HepG2 (cell line): ENCODE measurements around the gene TBC1D24. TPM values are rescaled to one million over a fixed set of nuclear protein-coding genes. Genes with fewer than 3 reads are reported as not detected.

Experiments used
- ATAC-seq: fragments of 200-7000 bp; cut with Tn5 transposase; 3 replicates; pipeline ENCODE4 v1.9.1; 2020; ENCODE audit warnings: mild to moderate bottlenecking, moderate library complexity
- BruUV-seq: library from RNA; stranded (reverse); fragments of 400-500 nt; replicated peaks from 2 replicates; lab custom pipeline; 2021; lab: Mats Ljungman, UMichigan
- CTCF ChIA-PET: fragments of 300-600 bp; formaldehyde crosslinking; extraction: SDS; loops from one replicate; lab custom pipeline; 2021; ENCODE audit warnings: low total read pairs, inconsistent platforms, low intra/inter-chr PET ratio; lab: Yijun Ruan, JAX
- POLR2A ChIA-PET: fragments of 350-600 bp; sonication (Branson Sonifier 250); formaldehyde crosslinking; loops from one replicate; lab custom pipeline; 2020; ENCODE audit warnings: antibody characterized with exemption, inconsistent platforms; lab: Yijun Ruan, JAX
- DNase-seq: peaks from one replicate; pipeline ENCODE4 v3.0.0-alpha.2; 2015; ENCODE audit warnings: low spot score
- FAIRE-seq: peaks from 3 replicates; lab custom pipeline; 2011; peaks lifted over from hg19 to GRCh38; lab: Jason Lieb, UNC
- H2AFZ ChIP-seq: one replicate; pipeline ENCODE4 v1.6.1; 2011; ENCODE audit warnings: low read length, inconsistent platforms
- H3K27ac ChIP-seq: fragments of 300-600 bp; 3 replicates; pipeline ENCODE4 v1.8.0; 2011; ENCODE audit warnings: mixed run types, mild to moderate bottlenecking, mixed read lengths, low read length, inconsistent platforms; ENCODE audit not compliant: insufficient read depth; ENCODE audit errors: extremely low read length
- H3K27me3 ChIP-seq, 2 experiments: fragments of 200-600 bp in 1 of 2; 2 replicates in 1 of 2; 3 replicates in 1 of 2; pipeline versions ENCODE4 v1.6.0 to v1.8.0; 2011; ENCODE audit warnings: low read length in 2 of 2, mild to moderate bottlenecking in 2 of 2, moderate library complexity in 2 of 2, inconsistent platforms in 1 of 2; ENCODE audit not compliant: insufficient read depth in 2 of 2, control insufficient read depth in 1 of 2
- H3K36me3 ChIP-seq, 2 experiments: fragments of 200-600 bp in 1 of 2; replicated peaks in 1 of 2; 2 replicates in 1 of 2; 3 replicates in 1 of 2; pipeline versions ENCODE4 v1.5.1 to v1.8.0; 2011; ENCODE audit warnings: low read length in 2 of 2, inconsistent platforms in 1 of 2; ENCODE audit not compliant: insufficient read depth in 2 of 2, control insufficient read depth in 1 of 2
- H3K4me1 ChIP-seq: 2 replicates; pipeline ENCODE4 v1.5.1; 2012; ENCODE audit warnings: low read length, inconsistent platforms; ENCODE audit not compliant: insufficient read depth
- H3K4me2 ChIP-seq: 2 replicates; pipeline ENCODE4 v1.6.0; 2011; ENCODE audit warnings: low read depth, low read length, inconsistent platforms
- H3K4me3 ChIP-seq, 3 experiments: fragments of 200-600 bp in 1 of 3; sonication (generic), shearing (Covaris generic) in 1 of 3; replicated peaks in 1 of 3; 2 replicates each; pipeline ENCODE4 v1.5.1; 2011 to 2016; ENCODE audit warnings: low read length in 3 of 3, inconsistent platforms in 2 of 3, low read depth in 2 of 3, mild to moderate bottlenecking in 2 of 3, control low read depth in 1 of 3, mixed read lengths in 1 of 3; ENCODE audit not compliant: insufficient read depth in 1 of 3
- H3K79me2 ChIP-seq: one replicate; pipeline ENCODE4 v1.6.1; 2011; ENCODE audit warnings: low read length, inconsistent platforms; ENCODE audit not compliant: insufficient read depth
- H3K9ac ChIP-seq: 2 replicates; pipeline ENCODE4 v1.6.0; 2011; ENCODE audit warnings: mild to moderate bottlenecking, low read depth, low read length, inconsistent platforms; ENCODE audit not compliant: insufficient read depth
- H3K9me3 ChIP-seq: 2 replicates; pipeline ENCODE4 v1.5.1; 2012; ENCODE audit warnings: mild to moderate bottlenecking, low read length
- H4K20me1 ChIP-seq: 2 replicates; pipeline ENCODE4 v1.6.0; 2011; ENCODE audit warnings: inconsistent platforms, mild to moderate bottlenecking, low read length, moderate library complexity; ENCODE audit not compliant: insufficient read depth
- ATM ChIP-seq: fragments of 450-650 bp; IDR thresholded peaks from 2 replicates; pipeline ENCODE4 v1.7.1; 2017; ENCODE audit warnings: mild to moderate bottlenecking, borderline replicate concordance
- CBX1 ChIP-seq: IDR thresholded peaks from one replicate; pipeline ENCODE4 v1.6.1; 2016; ENCODE audit warnings: antibody characterized with exemption, low read depth
- DNMT1 ChIP-seq: sonication (generic); formaldehyde crosslinking; IDR thresholded peaks from 2 replicates; pipeline ENCODE4 v1.5.1; 2020; ENCODE audit warnings: mild to moderate bottlenecking, missing genetic modification reagents
- HDAC2 ChIP-seq: sonication (generic); formaldehyde crosslinking; IDR thresholded peaks from 2 replicates; pipeline ENCODE4 v1.4.0; 2020; ENCODE audit warnings: missing genetic modification reagents
- MAFG ChIP-seq: sonication (generic); formaldehyde crosslinking; IDR thresholded peaks from 2 replicates; pipeline ENCODE4 v1.5.1; 2020; ENCODE audit warnings: mild to moderate bottlenecking, missing genetic modification reagents
- MXI1 ChIP-seq: IDR thresholded peaks from 3 replicates; pipeline ENCODE4 v1.6.1; 2012; ENCODE audit warnings: low read depth, low read length, inconsistent platforms, borderline replicate concordance
- PRDM10 ChIP-seq: sonication (generic); formaldehyde crosslinking; IDR thresholded peaks from 2 replicates; pipeline ENCODE4 v1.4.0; 2020; ENCODE audit warnings: low read depth, missing genetic modification reagents
- REL ChIP-seq: sonication (generic); formaldehyde crosslinking; conservative IDR thresholded peaks from 2 replicates; pipeline ENCODE4 v1.8.0; 2022; ENCODE audit warnings: mild to moderate bottlenecking, missing genetic modification reagents, moderate library complexity
- SMAD9 ChIP-seq: sonication (generic); formaldehyde crosslinking; IDR thresholded peaks from 2 replicates; pipeline ENCODE4 v1.5.1; 2020; ENCODE audit warnings: mild to moderate bottlenecking, missing genetic modification reagents
- XBP1 ChIP-seq: sonication (generic); formaldehyde crosslinking; IDR thresholded peaks from 2 replicates; pipeline ENCODE4 v1.5.0; 2020; ENCODE audit warnings: missing genetic modification reagents
- ZMAT3 ChIP-seq: sonication (generic); formaldehyde crosslinking; conservative IDR thresholded peaks from 2 replicates; pipeline ENCODE4 v1.7.0; 2021; ENCODE audit warnings: missing genetic modification reagents
- ZNF138 ChIP-seq: sonication (generic); formaldehyde crosslinking; IDR thresholded peaks from 2 replicates; pipeline ENCODE4 v1.5.0; 2020; ENCODE audit warnings: mild to moderate bottlenecking, low read depth, missing genetic modification reagents
- ZNF296 ChIP-seq: sonication (generic); formaldehyde crosslinking; conservative IDR thresholded peaks from 2 replicates; pipeline ENCODE4 v1.5.0; 2020; ENCODE audit warnings: mild to moderate bottlenecking, missing genetic modification reagents
- ZNF468 ChIP-seq: sonication (generic); formaldehyde crosslinking; IDR thresholded peaks from 2 replicates; pipeline ENCODE4 v1.8.0; 2022; ENCODE audit warnings: mild to moderate bottlenecking, moderate library complexity, missing genetic modification reagents
- ZNF580 ChIP-seq: IDR thresholded peaks from 2 replicates; pipeline ENCODE4 v1.6.1; 2016; ENCODE audit warnings: low read depth, borderline replicate concordance
- ZNF607 ChIP-seq: sonication (generic); formaldehyde crosslinking; IDR thresholded peaks from 2 replicates; pipeline ENCODE4 v1.5.1; 2020; ENCODE audit warnings: missing genetic modification reagents, mild to moderate bottlenecking, borderline replicate concordance
- ZNF773 ChIP-seq: sonication (generic); formaldehyde crosslinking; IDR thresholded peaks from 2 replicates; pipeline ENCODE4 v1.4.0; 2020; ENCODE audit warnings: missing genetic modification reagents, borderline replicate concordance
- ZNF776 ChIP-seq: sonication (generic); formaldehyde crosslinking; IDR thresholded peaks from 2 replicates; pipeline ENCODE4 v1.4.0; 2020; ENCODE audit warnings: mild to moderate bottlenecking, missing genetic modification reagents
- WGBS: methylation state at CpG from one replicate; pipeline ENCODE4 v1.1.6; 2017; ENCODE audit warnings: low lambda C conversion rate; 5-methylcytosine and 5-hydroxymethylcytosine counted together
- in situ Hi-C: cut with HindIII; loops from 2 replicates; pipeline ENCODE4 v1.10.0; 2017; ENCODE audit warnings: low pct_unique_long_range_greater_than_20kb; ENCODE audit not compliant: extremely low pct_ligation_motif_present
- intact Hi-C: fragments of 100-400 bp; cut with micrococcal nuclease; formaldehyde crosslinking; loops from one replicate; pipeline ENCODE4 v1.10.0; 2022; ENCODE audit not compliant: unreplicated experiment
- polyA plus RNA-seq, 8 experiments: library from polyadenylated mRNA; depleted of rRNA in 3 of 8; stranded (reverse) in 7 of 8; unstranded in 1 of 8; fragments of >200 nt; fragmentation: Illumina TruSeq in 4 of 8; extraction: Trizol in 4 of 8; gene quantifications; 2 replicates each; pipeline versions ENCODE4 v1.2.1 to v1.2.3, GENCODE V29; 2011 to 2016; ENCODE audit warnings: low read depth in 4 of 8, missing spikeins in 1 of 8, mixed read lengths in 1 of 8; ENCODE audit not compliant: insufficient read depth in 1 of 8
- total RNA-seq, 5 experiments: library from RNA; depleted of rRNA; stranded (reverse); fragments of >200 nt; fragmentation: Illumina TruSeq; extraction: Trizol; gene quantifications; 2 replicates each; pipeline ENCODE4 v1.2.3, GENCODE V29; 2016; ENCODE audit warnings: low read depth in 1 of 5
- TF ChIP-seq, protein P1 (sequence below): sonication (generic); formaldehyde crosslinking; conservative IDR thresholded peaks from 2 replicates; pipeline ENCODE4 v1.4.0; 2020; ENCODE audit warnings: missing genetic modification reagents
- TF ChIP-seq, protein P2 (sequence below): IDR thresholded peaks from 2 replicates; pipeline ENCODE4 v1.6.1; 2016; ENCODE audit warnings: missing genetic modification reagents, missing compliant biosample characterization

The TBC1D24 gene
- total and polyA plus RNA-seq, 2 of the 13 experiments (the other 11 are each of a cell fraction or from before 2014, with no cell fraction given), result 7.7 to 13.7 TPM

DNA sequence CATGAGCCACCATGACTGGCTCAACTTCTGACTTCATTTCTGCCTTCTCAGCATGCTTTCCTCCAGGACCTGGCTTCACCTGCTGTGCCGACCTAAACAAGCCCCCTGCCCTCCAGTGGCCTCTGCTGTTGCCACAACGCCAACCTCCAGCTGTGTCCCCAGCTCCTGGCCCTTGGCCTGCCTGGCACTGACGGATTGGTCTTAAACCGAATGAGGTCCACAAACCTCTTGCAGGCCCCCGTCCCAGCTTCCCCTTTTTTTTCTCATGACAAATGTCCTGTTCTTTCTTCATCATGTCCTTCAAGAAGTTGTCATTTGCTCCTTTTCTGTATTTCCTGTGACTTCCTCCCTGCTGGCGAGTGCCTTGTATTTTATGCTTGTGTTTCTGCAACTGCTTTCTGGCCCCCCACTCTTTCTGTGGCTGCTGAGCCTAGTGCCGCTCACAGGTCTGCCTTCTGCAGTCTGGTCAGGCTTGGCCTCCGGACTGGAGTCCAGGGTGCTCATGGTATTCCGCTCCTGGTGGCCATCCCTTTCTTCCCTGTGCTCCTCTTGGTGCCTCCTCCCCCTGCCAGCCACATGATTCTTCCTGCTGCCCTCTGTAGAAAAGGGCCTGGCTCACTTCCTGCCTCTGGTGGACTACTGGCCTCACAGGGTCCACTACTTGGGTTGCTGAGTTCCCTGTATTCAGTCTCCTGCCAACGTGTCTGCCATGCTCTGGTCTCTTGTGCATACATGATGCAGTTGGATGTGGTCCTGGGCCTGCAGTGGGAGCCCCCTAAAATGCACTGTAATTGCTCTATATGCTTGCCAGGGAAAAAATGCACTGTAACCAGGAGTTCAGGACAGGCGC is 41.7 kb downstream of the TBC1D24 start:
- Histone ChIP-seq H3K27ac (peak overlapping the region; percentile 42), H3K27me3 (no peaks in the 10 kb centered on the region; a peak in 1 of 5 replicates), H4K20me1 (peaks cover 52% of the 10 kb centered on the region), H3K4me1 (peaks cover 72% of the 10 kb centered on the region), H3K4me2 (peak overlapping the region; percentile 84), H3K4me3 (peak overlapping the region in 1 of 3 experiments; percentile 94; a peak in 1 of 6 replicates), H3K9ac (peak overlapping the region; percentile 16), H3K79me2 (peaks cover 57% of the 10 kb centered on the region), H2AFZ (no peak overlapping the region), H3K36me3 (peaks cover 2 to 14% of the 10 kb centered on the region in 2 experiments; a peak in 4 of 5 replicates), H3K9me3 (no peaks in the 10 kb centered on the region)
- ATAC-seq (no peak), DNase-seq (no peak), FAIRE-seq (no peak)
- ChIA-PET CTCF (no interaction called here), POLR2A (interaction anchor here (4.2 kb wide), 1 partner anchor 8 kb away, joined by 42 read pairs; no protein-coding TSS in a partner anchor)
- intact Hi-C loops, result no loop called here
- in situ Hi-C loops, result no loop called here
- 71% methylated on average over 10 of the region's 11 CpGs for WGBS
- BruUV-seq, result no TSS peak
- TF ChIP-seq ZNF468 (CRISPR knock-in tag) (no peak), ATM (no peak), ZNF776 (CRISPR knock-in tag) (no peak), XBP1 (CRISPR knock-in tag) (no peak), SMAD9 (CRISPR knock-in tag) (no peak), ZNF773 (CRISPR knock-in tag) (no peak), MAFG (CRISPR knock-in tag) (no peak), DNMT1 (CRISPR knock-in tag) (no peak), MXI1 (peak; percentile 39; the same call in 1 of the 3 replicates), PRDM10 (peak; percentile 66; the same call in 1 of the 2 replicates), ZNF580 (CRISPR knock-in tag) (no peak), ZNF296 (CRISPR knock-in tag) (no peak), ZMAT3 (no peak), REL (CRISPR knock-in tag) (no peak), ZNF607 (CRISPR knock-in tag) (no peak), CBX1 (no peak), ZNF138 (no peak), HDAC2 (no peak)
- TF ChIP-seq, protein P1, sequence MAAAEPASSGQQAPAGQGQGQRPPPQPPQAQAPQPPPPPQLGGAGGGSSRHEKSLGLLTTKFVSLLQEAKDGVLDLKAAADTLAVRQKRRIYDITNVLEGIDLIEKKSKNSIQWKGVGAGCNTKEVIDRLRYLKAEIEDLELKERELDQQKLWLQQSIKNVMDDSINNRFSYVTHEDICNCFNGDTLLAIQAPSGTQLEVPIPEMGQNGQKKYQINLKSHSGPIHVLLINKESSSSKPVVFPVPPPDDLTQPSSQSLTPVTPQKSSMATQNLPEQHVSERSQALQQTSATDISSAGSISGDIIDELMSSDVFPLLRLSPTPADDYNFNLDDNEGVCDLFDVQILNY (CRISPR knock-in tag), result no peak
- TF ChIP-seq, protein P2, sequence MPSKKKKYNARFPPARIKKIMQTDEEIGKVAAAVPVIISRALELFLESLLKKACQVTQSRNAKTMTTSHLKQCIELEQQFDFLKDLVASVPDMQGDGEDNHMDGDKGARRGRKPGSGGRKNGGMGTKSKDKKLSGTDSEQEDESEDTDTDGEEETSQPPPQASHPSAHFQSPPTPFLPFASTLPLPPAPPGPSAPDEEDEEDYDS (CRISPR knock-in tag), result no peak
